CD4-positive, alpha-beta T cell (primary cell): ENCODE measurements around the gene MLN. TPM values are rescaled to one million over a fixed set of nuclear protein-coding genes. Genes with fewer than 3 reads are reported as not detected.
A peak's percentile ranks its signal among the peaks of the same experiment; 100 is the strongest.

ENCODE experiments used
- ATAC-seq: fragments of 200-7000 bp; cut with Tn5 transposase; one replicate; pipeline ENCODE4 v1.10.0; 2022; ENCODE audit warnings: mild to moderate bottlenecking; ENCODE audit not compliant: poor library complexity
- CTCF ChIA-PET: fragments of 350-600 bp; sonication (Branson Sonifier 250); formaldehyde crosslinking; loops from one replicate; lab custom pipeline; 2021; ENCODE audit warnings: antibody characterized with exemption, inconsistent platforms; lab: Charles Lee
- POLR2A ChIA-PET: fragments of 350-600 bp; sonication (Branson Sonifier 250); formaldehyde crosslinking; loops from one replicate; lab custom pipeline; 2021; ENCODE audit warnings: antibody characterized with exemption, inconsistent platforms; lab: Charles Lee
- DNase-seq, 14 experiments: peaks; one replicate each; pipeline ENCODE4 v3.0.0-alpha.2; 2013 to 2020; ENCODE audit warnings: mixed read lengths in 2 of 14
- H3K27ac ChIP-seq, 2 donors: one replicate each; pipeline versions ENCODE4 v1.5.1 to v1.7.0; 2013; ENCODE audit warnings: low read length in 2 of 2, low read depth in 1 of 2, mild to moderate bottlenecking in 1 of 2
- H3K27me3 ChIP-seq, 2 experiments: 1 replicate in 1 of 2; 2 replicates in 1 of 2; pipeline versions ENCODE4 v1.6.1 to v1.7.0; 2013; ENCODE audit warnings: low read length in 2 of 2, control low read depth in 1 of 2, mild to moderate bottlenecking in 1 of 2, moderate library complexity in 1 of 2; ENCODE audit not compliant: insufficient read depth in 2 of 2, control insufficient read depth in 1 of 2
- H3K36me3 ChIP-seq: one replicate; pipeline ENCODE4 v1.6.1; 2013; ENCODE audit warnings: low read length, control low read depth; ENCODE audit not compliant: insufficient read depth
- H3K4me1 ChIP-seq: one replicate; pipeline ENCODE4 v1.6.1; 2013; ENCODE audit warnings: low read length, control low read depth; ENCODE audit not compliant: insufficient read depth
- H3K4me3 ChIP-seq: one replicate; pipeline ENCODE4 v1.5.1; 2013; ENCODE audit warnings: mild to moderate bottlenecking, low read length, moderate library complexity
- H3K9me3 ChIP-seq, 2 experiments: 1 replicate in 1 of 2; 2 replicates in 1 of 2; pipeline versions ENCODE4 v1.6.1 to v1.7.0; 2013; ENCODE audit warnings: low read length in 2 of 2, mild to moderate bottlenecking in 2 of 2, control low read depth in 1 of 2, moderate library complexity in 1 of 2; ENCODE audit not compliant: control insufficient read depth in 1 of 2, insufficient read depth in 1 of 2
- H3K27ac Mint-ChIP-seq: one replicate; pipeline ENCODE4 v1.8.0; 2020; ENCODE audit warnings: mixed read lengths
- H3K27me3 Mint-ChIP-seq: one replicate; pipeline ENCODE4 v1.8.0; 2021; ENCODE audit warnings: mixed read lengths
- H3K36me3 Mint-ChIP-seq: one replicate; pipeline ENCODE4 v1.8.0; 2021; ENCODE audit warnings: low read depth, mixed read lengths
- H3K4me1 Mint-ChIP-seq: one replicate; pipeline ENCODE4 v1.8.0; 2021; ENCODE audit warnings: low read depth, mixed read lengths
- H3K4me3 Mint-ChIP-seq: one replicate; pipeline ENCODE4 v1.8.0; 2020; ENCODE audit warnings: mild to moderate bottlenecking, mixed read lengths
- H3K9me3 Mint-ChIP-seq: one replicate; pipeline ENCODE4 v1.8.0; 2020; ENCODE audit warnings: mixed read lengths
- CTCF ChIP-seq: fragments of 200-600 bp; IDR thresholded peaks from one replicate; pipeline ENCODE4 v1.8.0; 2022; ENCODE audit warnings: antibody characterized with exemption, mild to moderate bottlenecking
- intact Hi-C, 2 experiments: fragments of 100-400 bp; cut with DNase I in 1 of 2; cut with micrococcal nuclease in 1 of 2; formaldehyde crosslinking; loops; one replicate each; pipeline versions ENCODE4 v1.15.1 to v1.9.0; 2023 to 2025; cut with DNase I, micrococcal nuclease
- total RNA-seq, 174 experiments: library from RNA in 2 of 174; stranded (reverse) in 2 of 174; gene quantifications; one replicate each; pipeline ENCODE4 v1.2.3 and lab custom pipeline; 2021 to 2026

The MLN gene
- total RNA-seq, 2 experiments from 2014 or later: not detected

- TF ChIP-seq CTCF: no peak
- DNase-seq (no peak), ATAC-seq (no peak)
- H3K9me3 Mint-ChIP-seq: no peaks in the 10 kb centered on the region
- H3K4me1 Mint-ChIP-seq: peaks cover 17% of the 10 kb centered on the region
- Histone ChIP-seq H3K9me3 (no peaks in the 10 kb centered on the region), H3K4me3 (no peak overlapping the region), H3K27me3 (peaks cover 0 to 3% of the 10 kb centered on the region in 2 experiments), H3K36me3 (peaks cover 59% of the 10 kb centered on the region), H3K27ac (no peak overlapping the region), H3K4me1 (peaks cover 21% of the 10 kb centered on the region)
- H3K27me3 Mint-ChIP-seq: no peaks in the 10 kb centered on the region
- intact Hi-C loops: no loop called here
- ChIA-PET CTCF (interaction anchor here (1.2 to 2.8 kb wide), 2 partner anchors 29 to 254 kb away, joined by 3 to 39 read pairs; no protein-coding TSS in a partner anchor), POLR2A (no interaction called here)
- no peak overlapping the region for H3K4me3 Mint-ChIP-seq
- peaks cover 60% of the 10 kb centered on the region for H3K36me3 Mint-ChIP-seq
- no peak overlapping the region for H3K27ac Mint-ChIP-seq
Measured at GRCh38 chr6:33772902-33773472, 30.8 kb downstream of the MLN start.

- no peaks in the 10 kb centered on the region for H3K27me3 Mint-ChIP-seq
- ChIA-PET POLR2A (interaction anchor here (1.2 to 2.8 kb wide), 3 partner anchors 8 to 255 kb away, joined by 3 to 10 read pairs (median 9); no protein-coding TSS in a partner anchor), CTCF (interaction anchor here (0.6 to 2.8 kb wide), 14 partner anchors 7 to 583 kb away, joined by 3 to 39 read pairs (median 4); partner anchors contain the start of genes ITPR3 and UQCC2)
- Histone ChIP-seq H3K36me3 (peaks cover 51% of the 10 kb centered on the region), H3K4me1 (peaks cover 21% of the 10 kb centered on the region), H3K27ac (no peak overlapping the region), H3K9me3 (peaks cover 0 to 2% of the 10 kb centered on the region in 2 experiments), H3K27me3 (peaks cover 0 to 3% of the 10 kb centered on the region in 2 experiments), H3K4me3 (no peak overlapping the region)
- intact Hi-C loops: no loop called here
- peaks cover 53% of the 10 kb centered on the region for H3K36me3 Mint-ChIP-seq
- peak overlapping the region; percentile 20 for H3K27ac Mint-ChIP-seq
- no peaks in the 10 kb centered on the region for H3K9me3 Mint-ChIP-seq
- H3K4me1 Mint-ChIP-seq: peaks cover 17% of the 10 kb centered on the region
- DNase-seq (peak in 1 of 14 experiments; percentile 34), ATAC-seq (no peak)
- TF ChIP-seq CTCF: no peak
- no peak overlapping the region for H3K4me3 Mint-ChIP-seq
Measured at GRCh38 chr6:33772082-33772830, 31.5 kb downstream of the MLN start.

GRCh38 chr6:33771146-33772081 lies 32.4 kb downstream of the MLN start:
- peaks cover 17% of the 10 kb centered on the region for H3K4me1 Mint-ChIP-seq
- DNase-seq: peak; percentile 36 to 85 (median 57)
- peak; percentile 80 for ATAC-seq
- H3K36me3 ChIP-seq: peaks cover 43% of the 10 kb centered on the region
- no peak overlapping the region for H3K4me3 Mint-ChIP-seq
- H3K27ac ChIP-seq: no peak overlapping the region
- TF ChIP-seq CTCF: peak; percentile 94
- peaks cover 44% of the 10 kb centered on the region for H3K36me3 Mint-ChIP-seq
- H3K9me3 ChIP-seq: peaks cover 0 to 4% of the 10 kb centered on the region in 2 experiments
- intact Hi-C loops: loop anchor here (1.0 kb wide), 2 partner anchors 256 to 383 kb away; no protein-coding TSS in a partner anchor
- no peaks in the 10 kb centered on the region for H3K9me3 Mint-ChIP-seq
- H3K27me3 Mint-ChIP-seq: no peaks in the 10 kb centered on the region
- peaks cover 0 to 3% of the 10 kb centered on the region in 2 experiments for H3K27me3 ChIP-seq
- peak overlapping the region; percentile 61 for H3K27ac Mint-ChIP-seq
- H3K4me3 ChIP-seq: no peak overlapping the region
- H3K4me1 ChIP-seq: peaks cover 21% of the 10 kb centered on the region
- ChIA-PET POLR2A (interaction anchor here (0.6 to 2.8 kb wide), 5 partner anchors 9 to 256 kb away, joined by 3 to 10 read pairs (median 5); partner anchors contain the start of gene UQCC2), CTCF (interaction anchor here (0.6 to 2.8 kb wide), 24 partner anchors 8 to 583 kb away, joined by 3 to 39 read pairs (median 3); partner anchors contain the start of genes GRM4, ITPR3 and UQCC2)
